ENCODE data around the gene MKRN3. TPM values are rescaled to one million over a fixed set of nuclear protein-coding genes. Genes with fewer than 3 reads are reported as not detected.
"Not testable (repeated sequence)": the region's sequence is repeated elsewhere in the genome, so short reads cannot be mapped to it uniquely, and the experiment has no call there.

MKRN3 gene
- polyA plus RNA-seq, 2 of the 4 experiments (the other 2 are of a cell fraction) = 3.6 to 3.7 TPM

- ATAC-seq = no peak
- Histone ChIP-seq H3K27ac (no peak overlapping the region), H3K4me2 (no peak overlapping the region), H3K4me3 (no peak overlapping the region), H3K4me1 (no peaks in the 10 kb centered on the region), H3K9me3 (no peaks in the 10 kb centered on the region)
- ChIA-PET POLR2A (no interaction called here), CTCF (no interaction called here)
- 41% methylated on average over 5 of the region's 5 CpGs for WGBS (ENCODE audit: missing lambda C conversion rate)
- no peak for FAIRE-seq
- TF ChIP-seq POLR2A (IDR thresholded peaks at IDR 0.05; ENCODE audit: low read length) (no peak), MAZ (IDR thresholded peaks at IDR 0.05; ENCODE audit: borderline replicate concordance, low read depth, low read length) (no peak), MYC (IDR thresholded peaks at IDR 0.05; ENCODE audit: borderline replicate concordance, low read length) (no peak), RFX5 (IDR thresholded peaks at IDR 0.05) (no peak), TP53 (CRISPR knock-in tag; IDR thresholded peaks at IDR 0.05) (no peak), RARB (CRISPR knock-in tag; IDR thresholded peaks at IDR 0.05) (no peak), KDM5A (IDR thresholded peaks at IDR 0.05) (no peak), RNF2 (IDR thresholded peaks at IDR 0.05; ENCODE audit: borderline replicate concordance, low read depth) (no peak), MAX (IDR thresholded peaks at IDR 0.05) (no peak), HOXA7 (CRISPR knock-in tag; IDR thresholded peaks at IDR 0.05) (no peak), GATA3 (IDR thresholded peaks at IDR 0.05; ENCODE audit: borderline replicate concordance) (no peak), TFCP2L1 (CRISPR knock-in tag; IDR thresholded peaks at IDR 0.05) (no peak)
- DNase-seq (ENCODE audit: low read depth in 1 of 2, low spot score in 1 of 2) = no peak
These were observed 31.3 kb downstream of the MKRN3 start for GRCh38 chr15:23596736-23597135.

GRCh38 chr15:23597278-23597677 is 31.8 kb downstream of the MKRN3 start:
- CTCF ChIA-PET; H3K4me2 ChIP-seq; H3K27ac ChIP-seq; H3K4me1 ChIP-seq; FAIRE-seq; H3K4me3 ChIP-seq; ATAC-seq; DNase-seq (ENCODE audit: low read depth in 1 of 2, low spot score in 1 of 2); H3K9me3 ChIP-seq; POLR2A ChIA-PET: not testable (repeated sequence)
- WGBS (ENCODE audit: missing lambda C conversion rate) = 69% methylated on average over 14 of the region's 14 CpGs

- no peaks in the 10 kb centered on the region for H3K9me3 ChIP-seq
- CTCF ChIA-PET = interaction anchor here (0.9 kb wide), 1 partner anchor 17 kb away, joined by 5 read pairs; no protein-coding TSS in a partner anchor
- POLR2A ChIA-PET = no interaction called here
- TF ChIP-seq PHF8 (IDR thresholded peaks at IDR 0.05; ENCODE audit: borderline replicate concordance, low read depth) (no peak), ZNF302 (CRISPR knock-in tag; IDR thresholded peaks at IDR 0.05) (no peak), RAD21 (conservative IDR thresholded peaks at IDR 0.05 in 1 of 2, IDR thresholded peaks at IDR 0.05 in 1 of 2) (no peak), FOSL2 (IDR thresholded peaks at IDR 0.05) (no peak), FOSL2 (CRISPR knock-in tag; IDR thresholded peaks at IDR 0.05) (no peak), MYC (IDR thresholded peaks at IDR 0.05; ENCODE audit: borderline replicate concordance, low read length) (no peak), POLR2AphosphoS2 (conservative IDR thresholded peaks at IDR 0.05; ENCODE audit: low read length) (no peak), REST (IDR thresholded peaks at IDR 0.05) (no peak)
- no peak overlapping the region for H3K4me2 ChIP-seq
- no peak overlapping the region for H3K4me3 ChIP-seq
- H3K27ac ChIP-seq = no peak overlapping the region
- 44% methylated on average over 1 of the region's 1 CpG for WGBS (ENCODE audit: missing lambda C conversion rate)
- H3K4me1 ChIP-seq = no peaks in the 10 kb centered on the region
- ATAC-seq = no peak
- no peak for DNase-seq (ENCODE audit: low read depth in 1 of 2, low spot score in 1 of 2)
- FAIRE-seq = no peak
These were observed 33.6 kb downstream of the MKRN3 start for GRCh38 chr15:23599053-23599452.
